HEK293 (cell line): ENCODE results near the gene ATP5PB.
A peak's percentile ranks its signal among the peaks of the same experiment; 100 is the strongest.

Experiments used
- CTCF ChIA-PET: fragments of 350-600 bp; formaldehyde crosslinking; extraction: SDS; loops from one replicate; lab custom pipeline; 2021; ENCODE audit warnings: antibody characterized with exemption; lab: Yijun Ruan, JAX
- POLR2A ChIA-PET: fragments of 300-600 bp; formaldehyde crosslinking; extraction: SDS; loops from one replicate; lab custom pipeline; 2020; ENCODE audit warnings: antibody characterized with exemption, inconsistent platforms; lab: Yijun Ruan, JAX
- H3K27ac ChIP-seq: fragments of 200-500 bp; sonication (Bioruptor generic); 2 replicates; pipeline ENCODE4 v1.5.1; 2014; ENCODE audit warnings: low read depth, low read length, control low read depth, inconsistent platforms; ENCODE audit errors: extremely low read depth
- H3K36me3 ChIP-seq, 2 experiments: fragments of 200-500 bp in 1 of 2; sonication (Bioruptor generic) in 1 of 2; 1 replicate in 1 of 2; 2 replicates in 1 of 2; pipeline ENCODE4 v1.5.1; 2014 to 2017; ENCODE audit warnings: inconsistent platforms in 2 of 2, low read length in 2 of 2; ENCODE audit not compliant: control insufficient read depth in 2 of 2, insufficient read depth in 1 of 2
- H3K4me1 ChIP-seq: fragments of 200-500 bp; sonication (Bioruptor generic); 2 replicates; pipeline ENCODE4 v1.5.1; 2014; ENCODE audit warnings: mild to moderate bottlenecking, low read length, inconsistent platforms; ENCODE audit not compliant: control insufficient read depth, insufficient read depth
- H3K4me3 ChIP-seq: 2 replicates; pipeline ENCODE4 v1.5.1; 2011; ENCODE audit warnings: low read depth, mild to moderate bottlenecking, control low read depth, low read length, moderate library complexity
- H3K9me3 ChIP-seq: fragments of 200-500 bp; sonication (Bioruptor generic); 2 replicates; pipeline ENCODE4 v1.5.1; 2014; ENCODE audit warnings: low read depth, low read length, inconsistent platforms; ENCODE audit not compliant: control insufficient read depth, insufficient read depth
- BCL6B ChIP-seq: fragments of 450-650 bp; formaldehyde crosslinking; IDR thresholded peaks from 2 replicates; pipeline ENCODE4 v1.5.1; 2017; ENCODE audit warnings: missing biosample characterization, missing genetic modification characterization
- PATZ1 ChIP-seq: fragments of 450-650 bp; formaldehyde crosslinking; IDR thresholded peaks from 2 replicates; pipeline ENCODE4 v1.5.1; 2016; ENCODE audit warnings: missing biosample characterization, missing genetic modification characterization
- PRDM10 ChIP-seq: fragments of 450-650 bp; formaldehyde crosslinking; IDR thresholded peaks from 2 replicates; pipeline ENCODE4 v1.5.1; 2016; ENCODE audit warnings: missing biosample characterization, missing genetic modification characterization
- RBAK ChIP-seq: fragments of 450-650 bp; formaldehyde crosslinking; IDR thresholded peaks from 2 replicates; pipeline ENCODE4 v1.5.1; 2016; ENCODE audit warnings: missing biosample characterization, missing genetic modification characterization
- SCRT2 ChIP-seq: fragments of 450-650 bp; formaldehyde crosslinking; IDR thresholded peaks from 2 replicates; pipeline ENCODE4 v1.5.1; 2016; ENCODE audit warnings: missing biosample characterization, missing genetic modification characterization
- TSHZ1 ChIP-seq: fragments of 450-650 bp; formaldehyde crosslinking; IDR thresholded peaks from 2 replicates; pipeline ENCODE4 v1.5.1; 2016; ENCODE audit warnings: missing biosample characterization, missing genetic modification characterization, borderline replicate concordance
- ZBTB1 ChIP-seq: fragments of 450-650 bp; formaldehyde crosslinking; IDR thresholded peaks from 2 replicates; pipeline ENCODE4 v1.5.1; 2016; ENCODE audit warnings: missing biosample characterization, missing genetic modification characterization
- ZBTB6 ChIP-seq: fragments of 450-650 bp; formaldehyde crosslinking; IDR thresholded peaks from 2 replicates; pipeline ENCODE4 v1.5.1; 2017; ENCODE audit warnings: missing biosample characterization, missing genetic modification characterization
- ZEB2 ChIP-seq: fragments of 450-650 bp; formaldehyde crosslinking; IDR thresholded peaks from 2 replicates; pipeline ENCODE4 v1.5.1; 2016; ENCODE audit warnings: missing biosample characterization, missing genetic modification characterization
- ZNF341 ChIP-seq: fragments of 450-650 bp; formaldehyde crosslinking; IDR thresholded peaks from 2 replicates; pipeline ENCODE4; 2016; ENCODE audit warnings: low read depth, missing biosample characterization, missing genetic modification characterization
- ZNF398 ChIP-seq: fragments of 450-650 bp; formaldehyde crosslinking; IDR thresholded peaks from 2 replicates; pipeline ENCODE4 v1.5.1; 2017; ENCODE audit warnings: missing biosample characterization, missing genetic modification characterization
- ZNF426 ChIP-seq: fragments of 450-650 bp; formaldehyde crosslinking; IDR thresholded peaks from 2 replicates; pipeline ENCODE4 v1.5.1; 2017; ENCODE audit warnings: missing biosample characterization, missing genetic modification characterization, mild to moderate bottlenecking, inconsistent platforms, moderate library complexity
- ZNF548 ChIP-seq: fragments of 450-650 bp; formaldehyde crosslinking; IDR thresholded peaks from 2 replicates; pipeline ENCODE4 v1.5.1; 2016; ENCODE audit warnings: missing biosample characterization, missing genetic modification characterization
- ZNF701 ChIP-seq: fragments of 450-650 bp; formaldehyde crosslinking; IDR thresholded peaks from 2 replicates; pipeline ENCODE4 v1.5.1; 2016; ENCODE audit warnings: missing biosample characterization, missing genetic modification characterization

ATP5PB gene

GRCh38 chr1:111422546-111423391, 26.5 kb upstream of the ATP5PB start:
- CTCF ChIA-PET, result interaction anchor here (0.5 to 1.8 kb wide), 7 partner anchors 18 to 1325 kb away, joined by 3 to 8 read pairs (median 3); no protein-coding TSS in a partner anchor
- Histone ChIP-seq H3K36me3 (peaks cover 0 to 4% of the 10 kb centered on the region in 2 experiments; a peak in 1 of 3 replicates), H3K4me3 (peak overlapping the region; percentile 36), H3K4me1 (peaks cover 3% of the 10 kb centered on the region; the same call in 1 of the 2 replicates), H3K27ac (no peak overlapping the region), H3K9me3 (no peaks in the 10 kb centered on the region)
- TF ChIP-seq PRDM10 (tag by site-specific recombination) (peak; percentile 52; the same call in 1 of the 2 replicates), RBAK (no peak), TSHZ1 (tag by site-specific recombination) (no peak), ZEB2 (tag by site-specific recombination) (no peak), ZNF426 (tag by site-specific recombination) (no peak), ZBTB6 (tag by site-specific recombination) (no peak), BCL6B (peak; percentile 69)
- POLR2A ChIA-PET, result interaction anchor here (0.8 to 1.5 kb wide), 3 partner anchors 15 to 283 kb away, joined by 3 to 8 read pairs (median 5); partner anchors contain the start of gene WDR77

GRCh38 chr1:111424281-111424680, 25.0 kb upstream of the ATP5PB start:
- ChIA-PET POLR2A (no interaction called here), CTCF (no interaction called here)
- no peak overlapping the region for H3K4me3 ChIP-seq
- H3K27ac ChIP-seq, result no peak overlapping the region
- peaks cover 3% of the 10 kb centered on the region; the same call in 1 of the 2 replicates for H3K4me1 ChIP-seq
- H3K36me3 ChIP-seq, result peaks cover 0 to 4% of the 10 kb centered on the region in 2 experiments; a peak in 1 of 3 replicates
- H3K9me3 ChIP-seq, result no peaks in the 10 kb centered on the region
- TF ChIP-seq ZNF548 (tag by site-specific recombination) (no peak), ZNF701 (tag by site-specific recombination) (no peak), SCRT2 (no peak), BCL6B (no peak), ZBTB1 (no peak), PATZ1 (tag by site-specific recombination) (no peak), ZNF398 (tag by site-specific recombination) (no peak), ZNF341 (tag by site-specific recombination) (no peak)
